SIG-M5 treated with dmso at 0.1 percent for 504 hours (cell line): Measurements from ENCODE around the gene PGC.
"Not testable (repeated sequence)": the region's sequence is repeated elsewhere in the genome, so short reads cannot be mapped to it uniquely, and the experiment has no call there.

Experiments
- DNase-seq: peaks from one replicate; lab custom pipeline; 2025; ENCODE audit not compliant: unreplicated experiment; lab: John Stamatoyannopoulos, UW

The PGC gene

GRCh38 chr6:41777551-41778285, 30.5 kb upstream of the PGC start:
- peak; percentile 23 for DNase-seq

DNA sequence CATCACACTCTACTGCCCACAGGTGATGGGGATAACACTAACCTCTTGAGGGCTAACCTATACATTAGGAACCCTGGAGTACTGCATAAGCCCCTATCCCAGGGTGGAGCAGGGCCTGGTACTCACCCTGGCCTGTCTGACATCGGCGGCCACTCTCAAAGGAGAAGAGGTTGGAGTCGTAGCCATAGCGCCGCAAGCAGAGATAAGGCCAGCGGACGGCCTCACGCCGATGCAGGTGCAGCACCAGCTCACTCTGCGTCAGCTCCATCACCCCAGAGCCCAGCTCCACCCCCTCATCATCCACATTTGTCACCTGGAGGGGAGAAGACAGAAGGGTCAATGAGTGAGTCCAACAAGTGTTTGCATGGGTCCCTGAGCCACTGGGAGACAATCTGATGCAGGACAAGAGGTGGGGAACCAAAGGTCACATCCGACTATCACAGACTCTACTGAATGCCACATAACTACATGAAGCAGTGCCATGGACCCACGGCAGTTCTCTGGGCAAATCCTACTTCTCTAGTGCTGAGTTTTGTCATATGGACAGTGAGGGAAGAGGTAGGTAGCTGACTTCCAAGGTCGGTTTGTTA, 28.2 kb upstream of the PGC start:
- no peak for DNase-seq

DNA sequence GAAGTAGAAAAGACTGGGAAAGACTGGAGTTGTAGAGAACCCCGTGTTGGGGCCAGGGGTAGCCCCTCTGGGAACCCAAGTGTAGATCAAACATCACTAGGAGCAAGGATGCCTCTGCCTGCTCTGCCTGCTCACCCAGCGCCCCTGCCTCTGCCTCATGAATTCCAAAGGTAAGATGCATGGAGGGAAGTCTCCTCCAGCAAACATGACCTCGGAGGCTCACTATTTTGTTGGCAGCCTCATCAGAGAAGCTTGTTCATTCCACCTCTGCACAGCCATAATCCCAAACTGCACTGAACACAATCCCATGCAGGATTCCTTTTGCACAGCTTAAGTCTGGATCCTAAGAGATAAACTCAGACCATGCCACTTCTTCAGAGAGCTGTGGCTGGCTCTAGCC, 27.6 kb upstream of the PGC start:
- no peak for DNase-seq

- DNase-seq = no peak
Measured at GRCh38 chr6:41771058-41771983, 24.1 kb upstream of the PGC start.

DNA sequence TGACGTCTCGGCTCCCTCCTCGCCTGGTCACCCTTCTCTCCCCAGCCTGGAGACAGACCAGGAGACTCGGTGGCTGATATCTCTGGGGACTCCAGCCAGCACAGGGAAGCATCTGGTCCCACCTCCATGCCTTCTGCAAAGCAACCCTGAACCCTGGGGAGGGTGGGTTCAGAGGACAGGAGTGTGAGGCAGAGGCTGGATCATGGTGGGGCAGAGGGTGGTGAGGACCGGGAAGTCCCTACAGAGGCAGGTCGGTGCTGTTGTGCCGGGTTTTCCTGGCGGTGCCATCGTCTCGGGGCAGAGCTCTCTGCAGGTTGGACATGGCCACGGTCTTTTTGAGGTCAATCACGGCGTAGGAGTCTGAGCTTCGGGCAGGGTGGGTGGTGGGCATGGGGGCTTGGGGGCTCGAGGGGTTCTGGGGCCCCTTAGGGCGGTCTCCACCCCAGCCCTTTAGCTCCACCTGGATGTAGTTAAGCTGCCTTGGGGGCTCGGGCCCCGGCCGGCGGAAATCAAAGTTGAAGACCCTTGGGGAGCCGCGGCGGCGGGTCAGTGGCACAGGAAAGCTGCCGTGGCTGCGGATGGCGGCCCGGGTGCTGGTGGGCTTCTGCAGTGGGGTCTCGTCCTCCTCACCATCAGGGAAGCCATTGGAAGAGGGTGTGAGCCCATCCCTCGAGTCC, 23.3 kb upstream of the PGC start:
- no peak for DNase-seq

DNA sequence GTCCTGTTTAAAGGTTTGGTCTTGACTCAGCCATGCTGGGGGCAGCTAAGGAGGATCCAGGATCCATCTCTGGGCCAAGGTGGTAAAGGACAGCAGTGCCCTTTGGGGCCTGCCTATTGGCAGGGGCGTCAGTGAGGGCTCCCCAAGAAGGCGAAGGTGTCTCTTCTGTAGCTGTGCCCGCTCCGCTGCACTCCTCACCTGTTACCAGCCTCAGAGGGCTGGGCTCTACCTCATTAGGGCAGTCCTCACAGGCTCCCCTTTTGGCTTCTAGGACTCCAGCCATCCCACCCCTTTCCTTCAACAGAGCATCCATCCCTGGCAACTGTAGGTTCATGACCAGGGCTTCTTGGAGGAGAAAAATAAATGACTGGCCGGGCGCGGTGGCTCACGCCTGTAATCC, 22.2 kb upstream of the PGC start:
- no peak for DNase-seq

DNA sequence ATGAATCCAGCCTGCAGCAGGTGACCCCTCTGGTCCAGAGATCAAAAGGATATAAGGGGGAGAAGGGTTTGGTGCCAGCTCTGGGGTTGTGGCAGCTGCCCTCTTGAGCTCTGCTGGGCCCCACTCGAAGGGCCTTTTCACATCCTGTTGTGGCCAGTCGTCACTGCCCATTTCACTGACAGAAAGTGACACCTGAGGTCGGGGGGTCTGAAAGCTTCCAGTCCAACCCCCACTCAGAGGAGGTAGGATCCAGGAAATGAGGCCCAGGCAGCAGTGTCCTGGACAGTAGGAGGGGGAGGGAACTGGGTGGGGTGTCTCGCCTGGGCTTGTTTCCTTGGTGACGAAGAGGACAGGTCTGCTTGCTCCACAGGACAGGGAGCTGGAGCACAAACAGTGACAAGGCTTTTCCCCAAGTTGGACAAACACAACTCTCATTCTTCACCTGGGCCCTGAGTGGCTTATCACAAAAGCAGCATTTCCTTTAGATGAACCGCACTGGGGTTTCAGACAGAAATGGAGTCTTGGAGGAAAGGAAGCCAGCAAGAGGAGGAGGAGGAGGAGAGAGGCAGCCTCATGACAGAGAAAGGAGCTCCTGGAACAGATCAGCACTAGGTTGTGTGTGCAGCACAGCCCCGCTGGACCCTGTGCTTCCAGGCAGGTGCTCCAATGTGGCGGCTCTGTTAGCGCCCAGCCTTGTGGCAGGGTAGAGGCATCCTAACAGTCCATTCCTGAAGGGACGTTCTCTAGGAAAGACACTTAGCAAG, 21.5 kb upstream of the PGC start:
- DNase-seq = no peak

GRCh38 chr6:41767112-41767833, 20.1 kb upstream of the PGC start:
- peak; percentile 55 for DNase-seq

DNA sequence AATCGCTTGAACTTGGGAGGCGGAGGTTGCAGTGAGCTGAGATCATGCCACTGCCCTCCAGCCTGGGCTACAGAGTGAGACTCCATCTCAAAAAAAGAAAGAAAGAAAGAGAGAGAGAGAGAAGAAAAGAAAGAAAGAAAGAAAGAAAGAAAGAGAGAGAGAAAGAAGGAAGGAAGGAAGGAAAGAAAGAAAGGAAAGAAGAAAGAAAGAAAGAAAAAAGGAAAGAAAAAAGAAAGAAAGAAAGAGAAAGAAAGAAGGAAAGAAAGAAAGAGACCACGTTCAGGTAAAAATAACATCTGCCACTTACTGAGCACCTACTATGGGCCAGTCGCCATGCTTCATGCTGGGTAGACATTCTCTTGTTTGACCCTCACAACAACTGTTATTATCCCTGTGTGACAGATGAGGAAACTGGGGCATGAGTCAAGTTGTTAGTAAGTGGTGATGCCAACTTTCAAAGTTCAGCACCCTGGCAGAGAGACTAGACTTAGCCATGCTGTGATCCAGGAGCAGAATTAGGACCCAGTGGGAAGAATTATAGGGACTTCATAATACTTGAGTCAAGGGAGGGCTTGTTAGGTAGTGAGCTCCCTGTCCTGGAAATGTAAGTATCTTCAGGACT, 19.0 kb upstream of the PGC start:
- not testable (repeated sequence) for DNase-seq

DNA sequence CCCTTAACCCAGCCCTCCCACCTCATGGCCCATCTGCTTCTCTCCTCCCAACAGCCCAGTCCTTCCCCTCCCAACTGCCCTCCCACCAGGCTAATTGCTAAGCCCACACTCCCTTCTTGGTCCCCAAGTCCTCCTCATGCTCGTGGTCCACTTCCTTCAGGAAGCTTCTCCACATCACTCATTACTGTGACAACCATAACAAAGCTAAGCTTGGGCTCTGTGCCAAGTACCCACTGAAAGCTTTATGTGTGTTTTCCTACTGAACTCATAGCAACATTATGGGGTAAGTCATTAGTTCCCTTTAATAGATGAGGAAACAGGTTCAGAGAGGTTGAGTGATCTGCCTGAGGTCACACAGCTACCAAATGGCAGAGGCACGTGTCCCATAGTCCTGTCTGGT, 16.3 kb upstream of the PGC start:
- DNase-seq = no peak

GRCh38 chr6:41759905-41760579, 12.8 kb upstream of the PGC start:
- DNase-seq = no peak

GRCh38 chr6:41759106-41759904, 12.1 kb upstream of the PGC start:
- DNase-seq = no peak

DNA sequence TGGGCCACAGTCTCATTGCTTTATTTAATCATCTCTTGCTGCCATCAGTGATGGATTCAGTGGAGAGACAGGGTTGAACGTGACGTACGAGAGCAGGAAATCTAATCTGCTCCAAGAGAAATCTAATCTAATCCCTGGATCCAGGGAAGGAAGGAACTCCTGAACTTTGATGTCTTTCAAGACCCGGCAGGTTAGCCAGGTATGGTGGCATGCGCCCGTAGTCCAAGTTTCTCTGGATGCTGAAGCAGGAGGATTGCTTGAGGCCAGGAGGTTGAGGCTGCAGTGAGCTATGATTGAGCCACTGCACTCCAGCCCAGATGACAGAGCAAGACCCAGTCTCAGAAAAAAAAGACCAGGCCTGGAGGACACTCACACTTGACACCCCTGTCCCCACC, 11.4 kb upstream of the PGC start:
- DNase-seq = no peak

DNA sequence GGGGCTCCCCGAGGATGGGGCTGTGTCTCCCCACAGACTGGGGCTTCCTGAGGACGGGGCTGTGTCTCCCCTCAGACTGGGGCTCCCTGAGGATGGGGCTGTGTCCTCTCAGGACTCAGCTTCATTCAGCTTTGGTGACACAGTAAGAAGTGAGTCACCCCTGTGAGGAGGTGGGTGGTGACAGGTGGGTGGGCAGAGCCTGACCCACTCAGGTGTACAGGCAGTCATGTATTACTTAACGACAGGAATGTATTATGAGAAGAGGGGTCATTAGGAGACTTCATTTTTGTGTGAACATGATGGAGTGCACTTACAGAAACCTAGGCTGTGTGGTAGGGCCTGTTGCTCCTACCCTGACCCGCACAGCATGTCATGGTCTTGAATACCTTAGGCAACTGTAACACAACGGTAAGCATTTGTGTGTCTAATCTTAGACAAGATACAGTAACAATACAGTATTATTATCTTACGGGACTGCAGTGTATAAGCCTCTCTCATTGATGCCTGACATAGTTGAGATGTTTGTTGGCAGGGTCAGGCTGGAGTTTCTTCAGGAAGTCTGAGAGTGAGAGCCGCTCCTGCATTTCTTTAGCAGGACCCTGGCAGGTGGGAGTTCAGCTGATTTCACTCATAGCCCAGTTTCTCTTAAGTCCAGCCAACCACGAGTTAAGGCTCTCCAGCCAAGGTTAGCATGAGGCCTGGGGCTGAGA, 10.9 kb upstream of the PGC start:
- no peak for DNase-seq

DNA sequence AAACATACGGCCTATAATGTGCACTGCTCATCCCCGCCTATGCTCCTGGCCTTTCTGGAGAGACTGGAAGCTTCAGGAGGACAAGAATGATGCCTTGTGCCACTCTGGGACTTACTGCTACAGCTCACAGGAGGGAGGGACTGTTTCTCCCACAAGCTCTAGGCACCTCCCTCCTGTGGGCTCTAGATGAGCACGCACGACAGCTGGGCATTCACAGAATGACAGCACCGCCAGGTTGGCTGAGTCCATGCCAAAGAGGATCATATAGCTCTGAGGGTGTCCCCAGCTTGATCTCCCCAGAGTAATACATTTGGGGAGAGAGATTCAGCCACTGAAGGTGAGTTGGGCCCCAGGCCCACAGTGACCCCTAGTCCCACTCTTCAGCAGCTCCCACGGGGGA, 10.1 kb upstream of the PGC start:
- DNase-seq = no peak

DNA sequence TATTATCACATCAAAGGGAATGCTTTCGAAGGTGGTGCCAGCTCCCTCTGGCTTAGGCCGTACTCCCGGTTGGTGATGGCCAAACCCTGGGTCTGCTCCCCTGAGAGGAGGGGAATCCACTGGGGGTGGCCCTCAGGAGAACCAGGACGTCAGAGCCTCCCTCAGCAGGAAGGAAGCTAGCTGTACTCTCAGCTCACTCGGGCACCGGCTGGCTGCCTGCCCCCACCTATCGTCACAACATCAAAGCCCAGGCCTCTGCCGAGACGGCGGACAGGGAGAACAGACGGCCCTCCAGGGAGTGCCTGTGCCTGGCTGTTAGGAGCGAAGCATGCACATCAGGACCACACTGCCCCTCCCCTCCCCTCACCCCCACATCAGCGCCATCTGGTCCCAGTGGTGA, 9.2 kb upstream of the PGC start:
- DNase-seq = no peak

- no peak for DNase-seq
Measured at GRCh38 chr6:41755895-41756294, 8.7 kb upstream of the PGC start.

GRCh38 chr6:41750374-41750773, 3.2 kb upstream of the PGC start:
- DNase-seq = no peak
